Measurements from ENCODE around the gene MALSU1. TPM values are rescaled to one million over a fixed set of nuclear protein-coding genes. Genes with fewer than 3 reads are reported as not detected.

Gene MALSU1
- total RNA-seq, 4 donors from 2014 or later = 33.7 to 117 (median 46.3) TPM

GRCh38 chr7:23293500-23294073, 5.6 kb upstream of the MALSU1 start:
- no peaks in the 10 kb centered on the region for H3K4me1 ChIP-seq
- H3K36me3 ChIP-seq = no peaks in the 10 kb centered on the region
- no peaks in the 10 kb centered on the region for H3K9me3 ChIP-seq
- no peak overlapping the region for H3K27ac ChIP-seq
- TF ChIP-seq CTCF (IDR thresholded peaks at IDR 0.05) (no peak), POLR2A (IDR thresholded peaks at IDR 0.05) (no peak)
- no peaks in the 10 kb centered on the region for H3K27me3 ChIP-seq
- no peak overlapping the region for H3K4me3 ChIP-seq
- DNase-seq = no peak
- intact Hi-C loops (cut with DNase I; ENCODE audit: low total_unique reads) = no loop called here

DNA sequence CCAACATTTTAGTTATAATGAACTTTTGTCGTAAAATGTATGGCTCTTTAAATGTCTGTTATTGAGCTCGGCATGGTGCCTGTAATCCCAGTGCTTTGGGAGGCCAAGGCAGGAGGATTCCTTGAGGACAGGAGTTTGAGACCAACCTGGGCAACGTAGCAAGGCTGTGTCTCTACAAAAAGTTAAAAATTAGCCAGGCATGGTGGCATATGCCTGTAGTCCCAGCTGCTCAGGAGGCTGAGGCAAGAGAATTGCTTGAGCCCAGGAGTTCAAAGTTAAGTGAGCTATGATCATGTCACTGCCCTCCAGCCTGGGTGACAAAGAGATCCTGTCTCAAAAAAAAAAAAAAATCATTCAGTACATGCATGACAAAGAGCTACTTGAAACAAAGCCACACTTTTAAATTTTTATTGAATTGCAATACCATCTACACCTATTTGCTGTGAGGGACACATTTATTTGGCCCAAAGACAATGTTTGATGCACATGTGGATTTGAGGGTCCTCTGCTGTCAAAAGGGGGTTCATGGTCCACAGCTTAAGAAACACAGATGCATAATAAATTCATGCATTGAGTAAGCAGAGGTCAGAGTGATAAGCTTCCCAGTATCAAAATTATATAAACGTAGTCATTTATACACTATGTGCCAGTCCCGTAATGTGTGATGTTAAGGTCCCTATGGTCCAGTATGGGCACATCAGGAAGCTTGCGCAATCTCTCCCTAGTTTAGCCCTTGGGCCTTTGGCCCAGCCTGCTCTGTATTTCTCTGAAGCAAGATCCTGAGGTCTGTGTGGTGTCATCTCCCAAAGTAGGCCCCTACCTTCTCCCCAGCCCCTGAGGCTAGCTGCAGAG, 4.4 kb upstream of the MALSU1 start:
- H3K27ac ChIP-seq = no peak overlapping the region
- no peaks in the 10 kb centered on the region for H3K4me1 ChIP-seq
- H3K9me3 ChIP-seq = no peaks in the 10 kb centered on the region
- intact Hi-C loops (cut with DNase I; ENCODE audit: low total_unique reads) = no loop called here
- no peaks in the 10 kb centered on the region for H3K36me3 ChIP-seq
- no peaks in the 10 kb centered on the region for H3K27me3 ChIP-seq
- no peak for TF ChIP-seq CTCF (IDR thresholded peaks at IDR 0.05)
- TF ChIP-seq POLR2A (IDR thresholded peaks at IDR 0.05) = no peak
- no peak overlapping the region for H3K4me3 ChIP-seq
- no peak for DNase-seq

GRCh38 chr7:23295401-23295697, 3.8 kb upstream of the MALSU1 start:
- intact Hi-C loops (cut with DNase I; ENCODE audit: low total_unique reads) = no loop called here
- H3K4me1 ChIP-seq = peaks cover 0 to 3% of the 10 kb centered on the region in 2 donors
- TF ChIP-seq CTCF (IDR thresholded peaks at IDR 0.05) = no peak
- no peak for TF ChIP-seq POLR2A (IDR thresholded peaks at IDR 0.05)
- H3K27ac ChIP-seq = no peak overlapping the region
- H3K27me3 ChIP-seq = no peaks in the 10 kb centered on the region
- H3K36me3 ChIP-seq = no peaks in the 10 kb centered on the region
- H3K9me3 ChIP-seq = no peaks in the 10 kb centered on the region
- no peak overlapping the region for H3K4me3 ChIP-seq
- DNase-seq = no peak

GRCh38 chr7:23298141-23298881, 828 bp upstream of the MALSU1 start:
- intact Hi-C loops (cut with DNase I; ENCODE audit: low total_unique reads) = no loop called here
- H3K27me3 ChIP-seq = no peaks in the 10 kb centered on the region
- DNase-seq = peak in 1 of 2 donors; percentile 20
- peak overlapping the region; percentile 77 to 78 for H3K27ac ChIP-seq
- H3K9me3 ChIP-seq = no peaks in the 10 kb centered on the region
- no peaks in the 10 kb centered on the region for H3K36me3 ChIP-seq
- H3K4me1 ChIP-seq = peaks cover 6 to 15% of the 10 kb centered on the region in 2 donors
- peak overlapping the region; percentile 80 to 95 for H3K4me3 ChIP-seq
- no peak for TF ChIP-seq POLR2A (IDR thresholded peaks at IDR 0.05)
- no peak for TF ChIP-seq CTCF (IDR thresholded peaks at IDR 0.05)
